ENCODE data around the gene PXDN.
"Not testable (repeated sequence)": the region's sequence is repeated elsewhere in the genome, so short reads cannot be mapped to it uniquely, and the experiment has no call there.

Gene PXDN

GRCh38 chr2:1679488-1680039 is 64.8 kb downstream of the PXDN start:
- DNase-seq = not testable (repeated sequence)

GRCh38 chr2:1679065-1679464 is 65.2 kb downstream of the PXDN start:
- DNase-seq = not testable (repeated sequence)

GRCh38 chr2:1678609-1679008 is 65.7 kb downstream of the PXDN start:
- DNase-seq = no peak

GRCh38 chr2:1677821-1678165 is 66.5 kb downstream of the PXDN start:
- no peak for DNase-seq

GRCh38 chr2:1676913-1677820 is 67.1 kb downstream of the PXDN start:
- no peak for DNase-seq

- DNase-seq = no peak
Observed at GRCh38 chr2:1676091-1676912, 68.0 kb downstream of the PXDN start.

- DNase-seq = no peak
Observed at GRCh38 chr2:1675633-1676032, 68.7 kb downstream of the PXDN start.

- DNase-seq = no peak
Observed at GRCh38 chr2:1674766-1675397, 69.4 kb downstream of the PXDN start.

GRCh38 chr2:1674276-1674675 is 70.0 kb downstream of the PXDN start:
- DNase-seq = no peak

- no peak for DNase-seq
Observed at GRCh38 chr2:1673160-1673944, 71.0 kb downstream of the PXDN start.

- DNase-seq = no peak
Observed at GRCh38 chr2:1672738-1673137, 71.6 kb downstream of the PXDN start.

- DNase-seq = no peak
Observed at GRCh38 chr2:1671916-1672315, 72.4 kb downstream of the PXDN start.

- no peak for DNase-seq
Observed at GRCh38 chr2:1670636-1671035, 73.7 kb downstream of the PXDN start.

GRCh38 chr2:1665761-1666505 is 78.4 kb downstream of the PXDN start:
- no peak for DNase-seq

GRCh38 chr2:1664698-1665097 is 79.6 kb downstream of the PXDN start:
- DNase-seq = no peak

GRCh38 chr2:1664076-1664605 is 80.2 kb downstream of the PXDN start:
- no peak for DNase-seq

GRCh38 chr2:1663621-1664020 is 80.7 kb downstream of the PXDN start:
- no peak for DNase-seq

- no peak for DNase-seq
Observed at GRCh38 chr2:1662606-1663180, 81.6 kb downstream of the PXDN start.

GRCh38 chr2:1661891-1662605 is 82.3 kb downstream of the PXDN start:
- no peak for DNase-seq

All from suppressor macrophage treated with lipopolysaccharide for 4 hours (primary cell).